H9 (cell line): ENCODE measurements around the gene STX10. TPM values are rescaled to one million over a fixed set of nuclear protein-coding genes. Genes with fewer than 3 reads are reported as not detected.

ENCODE experiments used
- DNase-seq: peaks from one replicate; pipeline ENCODE4 v3.0.0-alpha.2; 2017
- H2AFZ ChIP-seq: one replicate; pipeline ENCODE4 v1.6.1; 2013; ENCODE audit warnings: mild to moderate bottlenecking, low read length, control low read depth, moderate library complexity
- H2AK5ac ChIP-seq: 2 replicates; pipeline ENCODE4 v1.6.1; 2013; ENCODE audit warnings: low read length, control low read depth, mixed read lengths; ENCODE audit not compliant: insufficient read length
- H2BK120ac ChIP-seq: one replicate; pipeline ENCODE4 v1.6.1; 2013; ENCODE audit warnings: low read depth, mild to moderate bottlenecking, low read length, control low read depth, inconsistent platforms; ENCODE audit not compliant: poor library complexity, severe bottlenecking
- H2BK12ac ChIP-seq: 2 replicates; pipeline ENCODE4 v1.6.1; 2013; ENCODE audit warnings: low read length, control low read depth, mixed read lengths, low read depth; ENCODE audit not compliant: insufficient read length
- H2BK15ac ChIP-seq: 2 replicates; pipeline ENCODE4 v1.6.1; 2013; ENCODE audit warnings: low read depth, low read length, control low read depth
- H2BK20ac ChIP-seq: one replicate; pipeline ENCODE4 v1.6.1; 2013; ENCODE audit warnings: low read depth, mild to moderate bottlenecking, low read length, control low read depth, inconsistent platforms; ENCODE audit not compliant: poor library complexity, severe bottlenecking
- H2BK5ac ChIP-seq: 2 replicates; pipeline ENCODE4 v1.6.1; 2013; ENCODE audit warnings: low read length, control low read depth, mixed read lengths; ENCODE audit not compliant: insufficient read length
- H3K14ac ChIP-seq: 2 replicates; pipeline ENCODE4 v1.6.1; 2013; ENCODE audit warnings: low read length, control low read depth; ENCODE audit not compliant: insufficient read depth
- H3K18ac ChIP-seq: 2 replicates; pipeline ENCODE4 v1.6.1; 2013; ENCODE audit warnings: low read depth, mild to moderate bottlenecking, mixed read lengths, low read length, control low read depth; ENCODE audit not compliant: insufficient read length
- H3K23ac ChIP-seq: 2 replicates; pipeline ENCODE4 v1.6.1; 2013; ENCODE audit warnings: low read length, control low read depth, mixed read lengths, low read depth; ENCODE audit not compliant: insufficient read length
- H3K23me2 ChIP-seq: 2 replicates; pipeline ENCODE4 v1.6.1; 2013; ENCODE audit warnings: low read depth, mild to moderate bottlenecking, mixed read lengths, low read length, control low read depth; ENCODE audit not compliant: insufficient read length, poor library complexity, severe bottlenecking
- H3K27ac ChIP-seq: 2 replicates; pipeline ENCODE4 v1.5.1; 2013; ENCODE audit warnings: low read length, control low read depth, mixed read lengths, low read depth; ENCODE audit not compliant: insufficient read length
- H3K27me3 ChIP-seq: 2 replicates; pipeline ENCODE4 v1.6.1; 2013; ENCODE audit warnings: low read length, control low read depth, inconsistent platforms; ENCODE audit not compliant: insufficient read depth
- H3K4ac ChIP-seq: 2 replicates; pipeline ENCODE4 v1.6.1; 2013; ENCODE audit warnings: low read depth, mild to moderate bottlenecking, control low read depth, inconsistent platforms, low read length, moderate library complexity
- H3K4me1 ChIP-seq: 2 replicates; pipeline ENCODE4 v1.6.1; 2013; ENCODE audit warnings: low read length, control low read depth, inconsistent platforms; ENCODE audit not compliant: insufficient read depth
- H3K4me2 ChIP-seq: 2 replicates; pipeline ENCODE4 v1.6.1; 2013; ENCODE audit warnings: low read length, control low read depth, mixed read lengths; ENCODE audit not compliant: insufficient read length, insufficient read depth
- H3K56ac ChIP-seq: 2 replicates; pipeline ENCODE4 v1.6.1; 2013; ENCODE audit warnings: low read depth, mild to moderate bottlenecking, mixed read lengths, low read length, control low read depth; ENCODE audit not compliant: insufficient read length
- H3K79me1 ChIP-seq: 2 replicates; pipeline ENCODE4 v1.6.1; 2013; ENCODE audit warnings: low read depth, mild to moderate bottlenecking, moderate library complexity, low read length, control low read depth, inconsistent platforms; ENCODE audit not compliant: insufficient read depth, poor library complexity, severe bottlenecking
- H3K79me2 ChIP-seq: 2 replicates; pipeline ENCODE4 v1.6.1; 2013; ENCODE audit warnings: low read length, control low read depth, inconsistent platforms; ENCODE audit not compliant: insufficient read depth
- H3K9ac ChIP-seq: 2 replicates; pipeline ENCODE4 v1.6.1; 2013; ENCODE audit warnings: low read length, control low read depth, mixed read lengths; ENCODE audit not compliant: insufficient read length; ENCODE audit errors: extremely low read depth
- H3K9me3 ChIP-seq: one replicate; pipeline ENCODE4 v1.6.1; 2013; ENCODE audit warnings: low read depth, low read length, inconsistent platforms; ENCODE audit not compliant: control insufficient read depth
- H3T11ph ChIP-seq: one replicate; pipeline ENCODE4 v1.6.1; 2013; ENCODE audit warnings: mild to moderate bottlenecking, low read length, control low read depth, inconsistent platforms
- H4K20me1 ChIP-seq: one replicate; pipeline ENCODE4 v1.6.1; 2013; ENCODE audit not compliant: control insufficient read depth, insufficient read length, insufficient read depth
- H4K5ac ChIP-seq: 2 replicates; pipeline ENCODE4 v1.6.1; 2013; ENCODE audit warnings: low read depth, mild to moderate bottlenecking, mixed read lengths, low read length, control low read depth; ENCODE audit not compliant: insufficient read length
- H4K8ac ChIP-seq: replicated peaks from 2 replicates; pipeline ENCODE4 v1.6.1; 2013; ENCODE audit warnings: low read length, control low read depth, mixed read lengths, low read depth; ENCODE audit not compliant: insufficient read length
- H4K91ac ChIP-seq: 2 replicates; pipeline ENCODE4 v1.6.1; 2013; ENCODE audit warnings: low read depth, mild to moderate bottlenecking, moderate library complexity, mixed read lengths, low read length, control low read depth; ENCODE audit not compliant: insufficient read length
- H3K27ac Mint-ChIP-seq, 3 experiments: 2 replicates in 2 of 3; 3 replicates in 1 of 3; pipeline ENCODE4 v1.8.0; 2020 to 2021; ENCODE audit warnings: mixed read lengths in 3 of 3, mild to moderate bottlenecking in 1 of 3, moderate library complexity in 1 of 3
- H3K27me3 Mint-ChIP-seq: 2 replicates; pipeline ENCODE4 v1.8.0; 2021; ENCODE audit warnings: low read depth, mild to moderate bottlenecking, moderate library complexity, mixed read lengths
- H3K36me3 Mint-ChIP-seq, 3 experiments: 2 replicates in 2 of 3; 3 replicates in 1 of 3; pipeline ENCODE4 v1.8.0; 2020 to 2021; ENCODE audit warnings: low read depth in 3 of 3, mixed read lengths in 3 of 3; ENCODE audit not compliant: insufficient read depth in 1 of 3
- H3K4me1 Mint-ChIP-seq, 2 experiments: 2 replicates each; pipeline ENCODE4 v1.8.0; 2020; ENCODE audit warnings: mixed read lengths in 2 of 2
- H3K4me3 Mint-ChIP-seq, 2 experiments: 2 replicates in 1 of 2; 3 replicates in 1 of 2; pipeline ENCODE4 v1.8.0; 2020 to 2021; ENCODE audit warnings: mild to moderate bottlenecking in 2 of 2, mixed read lengths in 2 of 2, moderate library complexity in 1 of 2
- H3K9me3 Mint-ChIP-seq, 2 experiments: 2 replicates in 1 of 2; 3 replicates in 1 of 2; pipeline ENCODE4 v1.8.0; 2020; ENCODE audit warnings: mild to moderate bottlenecking in 2 of 2, mixed read lengths in 2 of 2, moderate library complexity in 1 of 2
- CTCF ChIP-seq: fragments of 200-600 bp; sonication (generic); conservative IDR thresholded peaks from 3 replicates; pipeline ENCODE4 v1.8.0; 2021; ENCODE audit warnings: antibody characterized with exemption, mild to moderate bottlenecking
- WGBS: extraction: QIAGEN DNeasy Blood & Tissue Kit; methylation state at CpG from one replicate; pipeline ENCODE4 v1.1.7; 2013; ENCODE audit warnings: missing lambda C conversion rate, low lambda C conversion rate, mixed read lengths; ENCODE audit not compliant: insufficient read length; ENCODE audit errors: extremely low coverage; 5-methylcytosine and 5-hydroxymethylcytosine counted together
- total RNA-seq: library from RNA; stranded (reverse); gene quantifications from 2 replicates; pipeline ENCODE4 v1.2.1, GENCODE V29; 2021

STX10 gene
- total RNA-seq, 1 experiment from 2014 or later: 39.4 TPM

GRCh38 chr19:13130886-13131490, 19.2 kb downstream of the STX10 start:
- H3K27ac ChIP-seq: no peak overlapping the region
- peaks cover 40% of the 10 kb centered on the region; the same call in 1 of the 2 replicates for H3K79me2 ChIP-seq
- H3K4me1 ChIP-seq: no peaks in the 10 kb centered on the region
- H3K9ac ChIP-seq: no peak overlapping the region
- Mint-ChIP-seq H3K27ac (peak overlapping the region in 2 of 3 experiments; percentile 37 to 58; a peak in 3 of 7 replicates), H3K27me3 (no peaks in the 10 kb centered on the region), H3K36me3 (peaks cover 7 to 46% (median 17%) of the 10 kb centered on the region in 3 experiments; a peak in 6 of 7 replicates), H3K4me1 (peaks cover 3 to 14% of the 10 kb centered on the region in 2 experiments; a peak in 2 of 4 replicates), H3K4me3 (no peak overlapping the region; a peak in 1 of 5 replicates), H3K9me3 (no peaks in the 10 kb centered on the region)
- H4K20me1 ChIP-seq: no peaks in the 10 kb centered on the region
- H2BK20ac ChIP-seq: no peak overlapping the region
- no peak overlapping the region for H2BK5ac ChIP-seq
- no CpG with 5 or more reads among the region's 3 CpGs for WGBS
- H3K27me3 ChIP-seq: no peaks in the 10 kb centered on the region
- H4K8ac ChIP-seq: no peak overlapping the region
- H2AK5ac ChIP-seq: no peak overlapping the region
- TF ChIP-seq CTCF: no peak
- H3K23ac ChIP-seq: no peak overlapping the region
- H3K18ac ChIP-seq: no peak overlapping the region
- H4K5ac ChIP-seq: no peak overlapping the region
- H2BK15ac ChIP-seq: no peak overlapping the region
- no peak overlapping the region for H3K4me2 ChIP-seq
- H2BK12ac ChIP-seq: no peak overlapping the region
- DNase-seq: peak; percentile 15
- H3K56ac ChIP-seq: no peak overlapping the region
- H3T11ph ChIP-seq: no peak overlapping the region
- no peak overlapping the region for H3K4ac ChIP-seq
- H3K23me2 ChIP-seq: no peaks in the 10 kb centered on the region
- no peak overlapping the region for H3K14ac ChIP-seq
- H3K79me1 ChIP-seq: peaks cover 8% of the 10 kb centered on the region
- no peaks in the 10 kb centered on the region for H3K9me3 ChIP-seq
- H4K91ac ChIP-seq: no peak overlapping the region
- no peak overlapping the region for H2AFZ ChIP-seq
- no peak overlapping the region for H2BK120ac ChIP-seq
